IPS-18c (cell line): ENCODE results near the gene ANXA6.

ENCODE experiments used
- H3K4me3 ChIP-seq: 2 replicates; pipeline ENCODE4 v1.7.0; 2013; ENCODE audit warnings: low read depth, mild to moderate bottlenecking, low read length, moderate library complexity; ENCODE audit not compliant: insufficient read depth
- H3K9me3 ChIP-seq: one replicate; pipeline ENCODE4 v1.6.1; 2013; ENCODE audit warnings: mild to moderate bottlenecking, low read length, moderate library complexity; ENCODE audit not compliant: control insufficient read depth, insufficient read depth

ANXA6 gene

DNA sequence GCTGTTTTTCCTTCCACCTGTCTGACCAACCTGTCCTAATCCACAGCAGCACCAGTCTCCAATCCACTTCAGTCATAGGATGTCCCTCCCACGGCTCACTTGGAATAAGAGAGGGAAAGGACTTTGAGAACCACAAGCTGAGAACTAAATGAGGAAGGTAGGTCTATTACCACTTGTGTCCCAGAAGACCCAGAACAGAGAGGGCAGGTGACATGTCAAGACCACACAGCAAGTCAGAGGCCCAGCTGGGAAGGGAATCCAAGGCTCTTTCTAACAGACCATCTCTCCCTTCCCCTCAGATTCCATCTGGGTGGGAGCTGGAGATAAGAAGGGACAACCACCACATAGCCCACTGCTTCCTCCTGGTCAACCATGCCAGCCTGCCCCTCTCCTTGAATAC, 14.6 kb downstream of the ANXA6 start:
- Histone ChIP-seq H3K9me3 (no peaks in the 10 kb centered on the region), H3K4me3 (no peak overlapping the region)

- no peaks in the 10 kb centered on the region for H3K9me3 ChIP-seq
- no peak overlapping the region for H3K4me3 ChIP-seq
Observed at GRCh38 chr5:151141535-151141934, 16.0 kb downstream of the ANXA6 start.

GRCh38 chr5:151140686-151141459, 16.7 kb downstream of the ANXA6 start:
- Histone ChIP-seq H3K4me3 (no peak overlapping the region), H3K9me3 (no peaks in the 10 kb centered on the region)

GRCh38 chr5:151139646-151140045, 17.9 kb downstream of the ANXA6 start:
- Histone ChIP-seq H3K9me3 (no peaks in the 10 kb centered on the region), H3K4me3 (no peak overlapping the region)

GRCh38 chr5:151139015-151139414, 18.6 kb downstream of the ANXA6 start:
- Histone ChIP-seq H3K4me3 (no peak overlapping the region), H3K9me3 (no peaks in the 10 kb centered on the region)

- Histone ChIP-seq H3K4me3 (no peak overlapping the region), H3K9me3 (no peaks in the 10 kb centered on the region)
Observed at GRCh38 chr5:151138114-151138513, 19.5 kb downstream of the ANXA6 start.

- no peaks in the 10 kb centered on the region for H3K9me3 ChIP-seq
- H3K4me3 ChIP-seq, result no peak overlapping the region
Observed at GRCh38 chr5:151137067-151137825, 20.3 kb downstream of the ANXA6 start.

DNA sequence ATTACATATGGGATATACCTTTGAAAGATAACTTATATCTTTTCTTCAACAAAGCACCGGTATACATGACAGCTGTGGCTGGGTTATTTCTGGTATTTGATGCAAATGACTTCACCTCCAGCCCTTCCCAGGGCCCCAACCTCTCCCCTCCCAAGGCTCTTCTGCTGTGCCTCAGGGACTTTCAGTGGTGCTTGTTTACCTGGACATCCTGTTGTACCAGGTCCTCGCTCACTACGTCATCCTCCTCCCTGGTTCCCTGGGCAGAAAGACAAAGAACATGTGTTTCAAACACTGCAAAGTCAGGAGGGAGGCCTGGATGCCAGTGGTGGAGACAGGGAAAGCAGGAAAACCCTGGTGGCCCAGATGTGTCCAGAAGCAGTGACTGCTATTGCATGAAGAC, 23.4 kb downstream of the ANXA6 start:
- no peaks in the 10 kb centered on the region for H3K9me3 ChIP-seq

GRCh38 chr5:151132963-151133362, 24.6 kb downstream of the ANXA6 start:
- Histone ChIP-seq H3K9me3 (no peaks in the 10 kb centered on the region), H3K4me3 (no peak overlapping the region)

More for the DNA sequence above, 23.4 kb downstream of the ANXA6 start:
- no peak overlapping the region for H3K4me3 ChIP-seq

GRCh38 chr5:151130922-151131891, 26.4 kb downstream of the ANXA6 start:
- Histone ChIP-seq H3K4me3 (no peak overlapping the region), H3K9me3 (no peaks in the 10 kb centered on the region)

- H3K4me3 ChIP-seq, result no peak overlapping the region
Observed at GRCh38 chr5:151130235-151130921, 27.2 kb downstream of the ANXA6 start.

GRCh38 chr5:151128817-151129216, 28.8 kb downstream of the ANXA6 start:
- Histone ChIP-seq H3K4me3 (no peak overlapping the region), H3K9me3 (no peaks in the 10 kb centered on the region)

More at GRCh38 chr5:151130235-151130921, 27.2 kb downstream of the ANXA6 start:
- H3K9me3 ChIP-seq, result no peaks in the 10 kb centered on the region

DNA sequence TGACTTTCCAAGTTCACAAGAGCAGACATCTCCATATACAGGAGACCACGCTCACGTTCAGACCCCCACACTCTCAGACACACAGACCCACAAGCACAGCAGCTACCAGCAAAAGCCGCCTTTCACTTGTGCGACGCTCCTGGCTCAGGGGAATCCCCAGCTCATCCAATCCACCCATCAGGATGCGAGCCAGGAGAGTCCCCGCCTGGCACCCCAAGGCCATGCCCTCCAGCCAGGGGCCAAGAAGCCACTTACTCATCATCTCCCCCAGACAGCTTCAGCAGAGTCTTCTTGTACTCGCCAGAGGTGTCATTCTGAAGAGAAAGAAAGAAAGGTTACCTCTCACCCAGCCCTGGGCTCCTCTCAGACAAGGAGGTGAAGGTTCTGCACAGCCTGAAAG, 29.7 kb downstream of the ANXA6 start:
- H3K4me3 ChIP-seq, result no peak overlapping the region
- no peaks in the 10 kb centered on the region for H3K9me3 ChIP-seq

GRCh38 chr5:151126199-151126645, 31.4 kb downstream of the ANXA6 start:
- Histone ChIP-seq H3K4me3 (no peak overlapping the region), H3K9me3 (no peaks in the 10 kb centered on the region)

DNA sequence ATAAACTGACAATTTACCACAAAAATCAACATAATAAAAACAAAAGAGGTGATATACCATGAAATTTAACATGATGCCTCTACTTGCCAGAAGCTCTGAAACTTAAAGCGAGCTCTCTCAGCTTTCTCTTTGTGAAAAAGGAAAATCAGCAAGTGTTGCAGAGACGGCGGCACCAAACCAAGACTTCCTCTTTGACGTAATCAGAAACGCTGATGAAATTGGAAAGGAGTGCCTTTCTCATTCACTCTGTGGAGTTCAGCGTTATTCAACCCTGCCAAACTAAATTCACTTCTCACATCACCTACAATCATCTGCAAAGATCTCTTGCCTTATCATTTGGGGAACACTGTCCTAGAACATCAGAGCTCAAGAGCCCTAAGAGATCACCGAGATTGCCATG, 32.2 kb downstream of the ANXA6 start:
- no peak overlapping the region for H3K4me3 ChIP-seq

GRCh38 chr5:151123897-151124751, 33.5 kb downstream of the ANXA6 start:
- Histone ChIP-seq H3K4me3 (no peak overlapping the region), H3K9me3 (no peaks in the 10 kb centered on the region)

More for the DNA sequence above, 32.2 kb downstream of the ANXA6 start:
- H3K9me3 ChIP-seq, result no peaks in the 10 kb centered on the region
